Liver (tissue), 9 donors: ENCODE measurements around the gene TOM1L2. TPM values are rescaled to one million over a fixed set of nuclear protein-coding genes. Genes with fewer than 3 reads are reported as not detected.

Experiments used
- DNase-seq: peaks from one replicate; pipeline ENCODE4 v3.0.0-alpha.2; 2017; ENCODE audit warnings: low spot score
- H3K27ac ChIP-seq, 2 donors: one replicate each; pipeline ENCODE4 v1.7.0; 2013; ENCODE audit warnings: inconsistent platforms in 2 of 2, low read length in 2 of 2, control low read depth in 1 of 2, low read depth in 1 of 2, mild to moderate bottlenecking in 1 of 2
- H3K27me3 ChIP-seq, 4 donors: one replicate each; pipeline versions ENCODE4 v1.6.1 to v1.7.0; 2013; ENCODE audit warnings: low read length in 3 of 4, inconsistent platforms in 1 of 4, mild to moderate bottlenecking in 1 of 4, moderate library complexity in 1 of 4; ENCODE audit not compliant: control insufficient read depth in 4 of 4, insufficient read depth in 4 of 4
- H3K36me3 ChIP-seq, 4 donors: one replicate each; pipeline versions ENCODE4 v1.6.1 to v1.7.0; 2013; ENCODE audit warnings: low read length in 3 of 4, mild to moderate bottlenecking in 3 of 4, low read depth in 1 of 4, moderate library complexity in 1 of 4; ENCODE audit not compliant: control insufficient read depth in 4 of 4, insufficient read depth in 3 of 4
- H3K4me1 ChIP-seq, 4 donors: one replicate each; pipeline versions ENCODE4 v1.6.1 to v1.7.0; 2013; ENCODE audit warnings: low read length in 3 of 4, mild to moderate bottlenecking in 3 of 4, moderate library complexity in 1 of 4; ENCODE audit not compliant: control insufficient read depth in 4 of 4, insufficient read depth in 4 of 4
- H3K4me3 ChIP-seq, 3 donors: one replicate each; pipeline versions ENCODE4 v1.6.1 to v1.7.0; 2013; ENCODE audit warnings: low read length in 3 of 3, control low read depth in 1 of 3, low read depth in 1 of 3, mild to moderate bottlenecking in 1 of 3
- H3K9ac ChIP-seq, 2 donors: one replicate each; pipeline ENCODE4 v1.7.0; 2013; ENCODE audit warnings: low read length in 2 of 2, mild to moderate bottlenecking in 2 of 2, moderate library complexity in 2 of 2, control low read depth in 1 of 2, low read depth in 1 of 2
- H3K9me3 ChIP-seq, 4 donors: one replicate each; pipeline versions ENCODE4 v1.6.1 to v1.7.0; 2013; ENCODE audit warnings: low read length in 3 of 4; ENCODE audit not compliant: control insufficient read depth in 4 of 4
- ATF3 ChIP-seq: IDR thresholded peaks from 2 replicates; pipeline ENCODE4 v1.6.1; 2016; ENCODE audit warnings: antibody characterized with exemption
- EGR1 ChIP-seq, 2 donors: IDR thresholded peaks; 2 replicates each; pipeline ENCODE4 v1.6.1; 2016 to 2018; ENCODE audit warnings: antibody characterized with exemption in 2 of 2, low read depth in 2 of 2
- FOXA1 ChIP-seq: IDR thresholded peaks from 2 replicates; pipeline ENCODE4 v1.6.1; 2016; ENCODE audit warnings: antibody characterized with exemption
- FOXA2 ChIP-seq: IDR thresholded peaks from 2 replicates; pipeline ENCODE4 v1.6.1; 2016; ENCODE audit warnings: antibody characterized with exemption
- GABPA ChIP-seq, 2 donors: IDR thresholded peaks in 1 of 2; conservative IDR thresholded peaks in 1 of 2; 2 replicates each; pipeline ENCODE4 v1.6.1; 2016; ENCODE audit warnings: antibody characterized with exemption in 2 of 2, mild to moderate bottlenecking in 1 of 2, moderate library complexity in 1 of 2
- HNF4A ChIP-seq, 2 donors: conservative IDR thresholded peaks; 2 replicates each; pipeline ENCODE4 v1.6.1; 2016; ENCODE audit warnings: antibody characterized with exemption in 2 of 2, mild to moderate bottlenecking in 2 of 2
- HNF4G ChIP-seq: IDR thresholded peaks from 2 replicates; pipeline ENCODE4 v1.6.1; 2016; ENCODE audit warnings: antibody characterized with exemption
- JUND ChIP-seq, 2 donors: IDR thresholded peaks; 2 replicates each; pipeline ENCODE4 v1.6.1; 2016; ENCODE audit warnings: antibody characterized with exemption in 2 of 2
- NR2F2 ChIP-seq: IDR thresholded peaks from 2 replicates; pipeline ENCODE4 v1.6.1; 2016; ENCODE audit warnings: antibody characterized with exemption
- RAD21 ChIP-seq, 2 donors: IDR thresholded peaks; 2 replicates each; pipeline ENCODE4 v1.6.1; 2016; ENCODE audit warnings: antibody characterized with exemption in 2 of 2, mild to moderate bottlenecking in 2 of 2
- RXRA ChIP-seq, 2 donors: IDR thresholded peaks; 2 replicates each; pipeline ENCODE4 v1.6.1; 2017 to 2018; ENCODE audit warnings: antibody characterized with exemption in 2 of 2, mild to moderate bottlenecking in 1 of 2
- SP1 ChIP-seq: IDR thresholded peaks from 2 replicates; pipeline ENCODE4 v1.6.1; 2018; ENCODE audit warnings: antibody characterized with exemption, mild to moderate bottlenecking
- TAF1 ChIP-seq: conservative IDR thresholded peaks from 2 replicates; pipeline ENCODE4 v1.6.1; 2016; ENCODE audit warnings: antibody characterized with exemption, mild to moderate bottlenecking
- YY1 ChIP-seq: IDR thresholded peaks from 2 replicates; pipeline ENCODE4 v1.6.1; 2016; ENCODE audit warnings: antibody characterized with exemption, mild to moderate bottlenecking
- WGBS: extraction: QIAGEN DNeasy Blood & Tissue Kit; methylation state at CpG from one replicate; pipeline ENCODE4 v1.1.7; 2013; 5-methylcytosine and 5-hydroxymethylcytosine counted together
- polyA plus RNA-seq, 2 donors: library from polyadenylated mRNA; stranded (reverse) in 1 of 2; unstranded in 1 of 2; fragments of 200-250 nt in 1 of 2; fragments of >200 nt in 1 of 2; fragmentation: Nextera tagmentation in 1 of 2; extraction: Ambion mirVana in 1 of 2; gene quantifications; one replicate each; pipeline versions ENCODE4 v1.2.1 to v1.2.3, GENCODE V29; 2013 to 2015
- total RNA-seq, 2 donors: library from RNA; depleted of rRNA; stranded (reverse); fragments of >200 nt; gene quantifications; one replicate each; pipeline ENCODE4 v1.2.3, GENCODE V29; 2014
- TF ChIP-seq, protein P1 (sequence below): IDR thresholded peaks from 2 replicates; pipeline ENCODE4 v1.6.1; 2016; ENCODE audit warnings: antibody characterized with exemption, mild to moderate bottlenecking
- TF ChIP-seq, protein P2 (sequence below): IDR thresholded peaks from 2 replicates; pipeline ENCODE4 v1.6.1; 2016; ENCODE audit warnings: antibody characterized with exemption
- TF ChIP-seq, protein P3 (sequence below): fragments of 150-350 bp; IDR thresholded peaks from 2 replicates; pipeline ENCODE4 v1.5.1; 2017; ENCODE audit warnings: improper control_type of control experiment, low read depth, low read length; ENCODE audit not compliant: missing input control
- TF ChIP-seq, protein P4 (sequence below): IDR thresholded peaks from 2 replicates; pipeline ENCODE4 v1.6.1; 2016; ENCODE audit warnings: antibody characterized with exemption
- donor health status: healthy.
- donor health status: healthy.
- donor health status: healthy.
- donor health status: healthy.
- donor health status: healthy.

The TOM1L2 gene
- total and polyA plus RNA-seq, 4 donors, result 5.0 to 24.0 (median 9.3) TPM

- H3K27ac ChIP-seq, result no peak overlapping the region
- H3K27me3 ChIP-seq, result no peaks in the 10 kb centered on the region
- H3K4me3 ChIP-seq, result no peak overlapping the region
- peaks cover 0 to 18% (median 7%) of the 10 kb centered on the region in 4 donors for H3K36me3 ChIP-seq
- no peak for DNase-seq
- no peaks in the 10 kb centered on the region for H3K9me3 ChIP-seq
- H3K9ac ChIP-seq, result no peak overlapping the region
- TF ChIP-seq FOXA2 (no peak), HNF4G (no peak), SP1 (no peak), TAF1 (no peak), ATF3 (no peak)
- peaks cover 15 to 22% (median 19%) of the 10 kb centered on the region in 4 donors for H3K4me1 ChIP-seq
- 97% methylated on average over 5 of the region's 5 CpGs for WGBS
Observed at GRCh38 chr17:18021372-18021771, 49.2 kb upstream of the TOM1L2 start.

DNA sequence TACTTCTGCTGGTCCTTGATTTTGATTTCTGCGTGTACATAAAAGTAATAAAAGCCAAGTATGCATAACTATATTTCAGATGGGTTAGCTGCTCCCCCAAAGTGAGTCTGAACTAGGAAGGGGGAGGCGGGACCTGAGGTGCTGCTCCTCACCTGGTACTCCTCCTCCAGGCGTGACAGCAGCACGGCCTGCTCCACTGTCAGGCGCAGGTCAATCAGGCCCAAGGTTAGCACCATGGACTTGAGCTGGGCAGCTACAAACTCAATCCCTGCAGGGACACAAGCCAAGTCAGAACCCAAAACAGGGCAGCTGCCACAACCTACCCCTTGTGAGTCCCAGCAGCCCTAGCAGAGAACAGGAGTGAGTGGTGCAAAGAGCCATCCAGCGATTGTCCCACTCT is 48.8 kb upstream of the TOM1L2 start:
- peaks cover 0 to 16% (median 7%) of the 10 kb centered on the region in 4 donors for H3K36me3 ChIP-seq
- H3K27me3 ChIP-seq, result no peaks in the 10 kb centered on the region

More for the DNA sequence above, 48.8 kb upstream of the TOM1L2 start:
- Histone ChIP-seq H3K9me3 (no peaks in the 10 kb centered on the region), H3K4me3 (no peak overlapping the region), H3K27ac (no peak overlapping the region), H3K9ac (no peak overlapping the region), H3K4me1 (peaks cover 13 to 21% (median 17%) of the 10 kb centered on the region in 4 donors)
- TF ChIP-seq JUND (IDR thresholded peaks at IDR 0.05), result no peak
- no peak for TF ChIP-seq NR2F2
- TF ChIP-seq HNF4A (conservative IDR thresholded peaks at IDR 0.05), result no peak
- TF ChIP-seq, protein P1, sequence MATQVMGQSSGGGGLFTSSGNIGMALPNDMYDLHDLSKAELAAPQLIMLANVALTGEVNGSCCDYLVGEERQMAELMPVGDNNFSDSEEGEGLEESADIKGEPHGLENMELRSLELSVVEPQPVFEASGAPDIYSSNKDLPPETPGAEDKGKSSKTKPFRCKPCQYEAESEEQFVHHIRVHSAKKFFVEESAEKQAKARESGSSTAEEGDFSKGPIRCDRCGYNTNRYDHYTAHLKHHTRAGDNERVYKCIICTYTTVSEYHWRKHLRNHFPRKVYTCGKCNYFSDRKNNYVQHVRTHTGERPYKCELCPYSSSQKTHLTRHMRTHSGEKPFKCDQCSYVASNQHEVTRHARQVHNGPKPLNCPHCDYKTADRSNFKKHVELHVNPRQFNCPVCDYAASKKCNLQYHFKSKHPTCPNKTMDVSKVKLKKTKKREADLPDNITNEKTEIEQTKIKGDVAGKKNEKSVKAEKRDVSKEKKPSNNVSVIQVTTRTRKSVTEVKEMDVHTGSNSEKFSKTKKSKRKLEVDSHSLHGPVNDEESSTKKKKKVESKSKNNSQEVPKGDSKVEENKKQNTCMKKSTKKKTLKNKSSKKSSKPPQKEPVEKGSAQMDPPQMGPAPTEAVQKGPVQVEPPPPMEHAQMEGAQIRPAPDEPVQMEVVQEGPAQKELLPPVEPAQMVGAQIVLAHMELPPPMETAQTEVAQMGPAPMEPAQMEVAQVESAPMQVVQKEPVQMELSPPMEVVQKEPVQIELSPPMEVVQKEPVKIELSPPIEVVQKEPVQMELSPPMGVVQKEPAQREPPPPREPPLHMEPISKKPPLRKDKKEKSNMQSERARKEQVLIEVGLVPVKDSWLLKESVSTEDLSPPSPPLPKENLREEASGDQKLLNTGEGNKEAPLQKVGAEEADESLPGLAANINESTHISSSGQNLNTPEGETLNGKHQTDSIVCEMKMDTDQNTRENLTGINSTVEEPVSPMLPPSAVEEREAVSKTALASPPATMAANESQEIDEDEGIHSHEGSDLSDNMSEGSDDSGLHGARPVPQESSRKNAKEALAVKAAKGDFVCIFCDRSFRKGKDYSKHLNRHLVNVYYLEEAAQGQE, result no peak
- TF ChIP-seq ATF3, result no peak
- TF ChIP-seq FOXA2, result no peak
- TF ChIP-seq, protein P2, sequence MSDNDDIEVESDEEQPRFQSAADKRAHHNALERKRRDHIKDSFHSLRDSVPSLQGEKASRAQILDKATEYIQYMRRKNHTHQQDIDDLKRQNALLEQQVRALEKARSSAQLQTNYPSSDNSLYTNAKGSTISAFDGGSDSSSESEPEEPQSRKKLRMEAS, result no peak
- TF ChIP-seq, protein P3, sequence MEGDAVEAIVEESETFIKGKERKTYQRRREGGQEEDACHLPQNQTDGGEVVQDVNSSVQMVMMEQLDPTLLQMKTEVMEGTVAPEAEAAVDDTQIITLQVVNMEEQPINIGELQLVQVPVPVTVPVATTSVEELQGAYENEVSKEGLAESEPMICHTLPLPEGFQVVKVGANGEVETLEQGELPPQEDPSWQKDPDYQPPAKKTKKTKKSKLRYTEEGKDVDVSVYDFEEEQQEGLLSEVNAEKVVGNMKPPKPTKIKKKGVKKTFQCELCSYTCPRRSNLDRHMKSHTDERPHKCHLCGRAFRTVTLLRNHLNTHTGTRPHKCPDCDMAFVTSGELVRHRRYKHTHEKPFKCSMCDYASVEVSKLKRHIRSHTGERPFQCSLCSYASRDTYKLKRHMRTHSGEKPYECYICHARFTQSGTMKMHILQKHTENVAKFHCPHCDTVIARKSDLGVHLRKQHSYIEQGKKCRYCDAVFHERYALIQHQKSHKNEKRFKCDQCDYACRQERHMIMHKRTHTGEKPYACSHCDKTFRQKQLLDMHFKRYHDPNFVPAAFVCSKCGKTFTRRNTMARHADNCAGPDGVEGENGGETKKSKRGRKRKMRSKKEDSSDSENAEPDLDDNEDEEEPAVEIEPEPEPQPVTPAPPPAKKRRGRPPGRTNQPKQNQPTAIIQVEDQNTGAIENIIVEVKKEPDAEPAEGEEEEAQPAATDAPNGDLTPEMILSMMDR, result no peak
- no peak for TF ChIP-seq HNF4G
- TF ChIP-seq RXRA (IDR thresholded peaks at IDR 0.05), result no peak
- no peak for TF ChIP-seq GABPA (IDR thresholded peaks at IDR 0.05 in 1 of 2, conservative IDR thresholded peaks at IDR 0.05 in 1 of 2)
- TF ChIP-seq RAD21 (IDR thresholded peaks at IDR 0.05), result no peak
- no peak for TF ChIP-seq FOXA1
- no peak for TF ChIP-seq TAF1
- no peak for TF ChIP-seq EGR1 (IDR thresholded peaks at IDR 0.05; ENCODE audit: low read depth in 2 of 2)
- TF ChIP-seq YY1, result no peak
- TF ChIP-seq, protein P4, sequence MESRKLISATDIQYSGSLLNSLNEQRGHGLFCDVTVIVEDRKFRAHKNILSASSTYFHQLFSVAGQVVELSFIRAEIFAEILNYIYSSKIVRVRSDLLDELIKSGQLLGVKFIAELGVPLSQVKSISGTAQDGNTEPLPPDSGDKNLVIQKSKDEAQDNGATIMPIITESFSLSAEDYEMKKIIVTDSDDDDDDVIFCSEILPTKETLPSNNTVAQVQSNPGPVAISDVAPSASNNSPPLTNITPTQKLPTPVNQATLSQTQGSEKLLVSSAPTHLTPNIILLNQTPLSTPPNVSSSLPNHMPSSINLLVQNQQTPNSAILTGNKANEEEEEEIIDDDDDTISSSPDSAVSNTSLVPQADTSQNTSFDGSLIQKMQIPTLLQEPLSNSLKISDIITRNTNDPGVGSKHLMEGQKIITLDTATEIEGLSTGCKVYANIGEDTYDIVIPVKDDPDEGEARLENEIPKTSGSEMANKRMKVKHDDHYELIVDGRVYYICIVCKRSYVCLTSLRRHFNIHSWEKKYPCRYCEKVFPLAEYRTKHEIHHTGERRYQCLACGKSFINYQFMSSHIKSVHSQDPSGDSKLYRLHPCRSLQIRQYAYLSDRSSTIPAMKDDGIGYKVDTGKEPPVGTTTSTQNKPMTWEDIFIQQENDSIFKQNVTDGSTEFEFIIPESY, result no peak
- DNase-seq, result no peak
- WGBS, result 96% methylated on average over 6 of the region's 6 CpGs
